Raji (cell line): Measurements from ENCODE around the gene PARP8.

ENCODE experiments used
- POLR2A ChIP-seq: IDR thresholded peaks from 2 replicates; pipeline ENCODE4 v1.6.1; 2011; ENCODE audit warnings: low read depth, low read length, control low read depth; ENCODE audit not compliant: insufficient read depth

Gene PARP8

DNA sequence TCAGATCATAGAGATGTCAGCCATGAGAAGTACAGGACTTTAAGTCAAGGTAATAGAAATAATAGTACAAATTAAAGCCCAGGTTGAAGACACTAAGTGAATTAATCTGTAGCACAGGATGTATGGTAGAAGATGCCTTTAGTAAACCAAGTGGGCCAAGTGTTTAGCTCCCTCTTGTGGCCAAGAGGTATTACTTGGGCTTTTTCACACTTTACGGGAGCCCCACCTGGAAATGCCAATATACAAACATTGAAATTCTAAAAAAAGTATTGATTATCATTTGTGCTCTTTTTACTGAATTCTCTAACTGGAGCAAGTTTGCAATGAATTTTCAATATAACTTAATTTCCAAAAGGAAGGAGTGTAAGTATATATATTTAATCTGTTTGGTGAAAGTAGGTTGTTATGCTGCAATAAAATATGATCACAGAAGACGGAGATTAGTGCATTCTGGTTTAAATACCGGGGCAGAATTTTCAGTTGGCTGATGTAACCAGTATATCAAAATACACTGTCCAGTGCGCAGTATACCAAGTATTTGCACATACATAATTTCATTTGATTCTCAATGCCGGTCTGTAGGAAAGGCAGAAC, 84.7 kb downstream of the PARP8 start:
- no peak for TF ChIP-seq POLR2A

DNA sequence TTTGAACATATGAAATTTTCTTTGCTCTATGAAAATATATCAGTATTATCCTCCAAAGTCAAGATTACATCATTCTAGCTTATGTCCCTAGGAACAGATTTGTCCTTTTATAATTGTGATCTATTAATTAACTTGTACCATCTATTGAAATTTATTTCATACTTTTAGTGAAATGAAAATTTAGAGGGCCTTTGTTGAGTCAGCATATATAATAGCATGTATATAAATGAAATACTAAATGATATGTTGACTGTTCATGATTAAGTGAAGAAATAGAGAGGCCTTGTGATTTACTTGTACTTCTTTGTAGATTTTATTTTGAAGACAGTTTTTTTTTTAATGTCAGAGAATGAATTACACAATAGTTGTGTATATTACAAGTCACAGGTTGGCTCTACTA, 86.4 kb downstream of the PARP8 start:
- no peak for TF ChIP-seq POLR2A

DNA sequence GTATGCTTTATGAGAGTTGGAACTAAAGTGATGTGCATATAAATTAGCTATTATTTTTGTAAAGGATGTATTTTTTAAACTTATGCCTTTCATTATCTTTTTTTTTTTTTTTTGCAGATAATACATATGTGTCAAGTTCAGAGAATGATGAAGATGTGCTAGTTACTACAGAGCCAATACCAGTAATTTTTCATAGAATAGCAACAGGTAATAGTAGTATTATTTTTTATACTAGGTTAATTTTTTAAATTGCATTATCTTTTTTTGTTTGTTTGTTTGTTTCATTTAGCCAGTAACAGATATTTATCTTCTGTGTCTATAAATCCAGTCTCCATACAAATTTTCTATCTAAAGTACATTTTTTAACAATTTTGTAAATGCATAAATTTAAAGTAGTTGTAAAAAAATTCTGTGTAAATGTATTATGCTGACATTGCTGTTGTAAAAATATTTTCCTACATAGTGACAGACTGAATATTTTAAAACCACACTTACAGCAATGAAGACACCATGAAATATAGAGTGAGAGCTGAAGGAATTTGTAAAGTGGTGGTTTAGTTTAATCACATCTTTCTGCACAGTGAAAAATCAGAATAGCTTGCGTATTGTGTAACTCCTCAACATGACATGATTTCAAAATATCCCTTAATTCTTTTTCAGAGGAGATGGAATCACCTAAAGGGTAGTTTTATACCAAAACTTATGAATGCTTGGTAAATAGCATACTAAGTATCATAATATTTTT, 93.3 kb downstream of the PARP8 start:
- TF ChIP-seq POLR2A: no peak

DNA sequence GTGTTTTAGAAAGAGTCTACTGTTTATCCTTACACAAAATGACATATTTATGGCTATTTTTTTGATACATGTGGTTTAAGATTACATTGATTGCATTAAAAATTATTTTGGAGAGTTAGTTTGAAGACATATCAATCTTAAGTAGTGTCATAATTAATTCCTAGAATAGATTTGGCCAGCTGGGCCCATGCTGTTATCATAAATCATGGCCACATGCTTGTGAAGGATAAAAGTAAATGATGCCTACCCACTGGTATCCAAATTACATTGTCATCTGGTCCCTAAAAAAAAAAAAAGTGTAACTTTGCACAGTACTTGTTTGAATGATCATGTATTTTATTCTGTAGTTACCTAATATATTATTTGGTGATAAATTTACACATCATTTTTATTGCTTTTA, 96.9 kb downstream of the PARP8 start:
- TF ChIP-seq POLR2A: no peak

DNA sequence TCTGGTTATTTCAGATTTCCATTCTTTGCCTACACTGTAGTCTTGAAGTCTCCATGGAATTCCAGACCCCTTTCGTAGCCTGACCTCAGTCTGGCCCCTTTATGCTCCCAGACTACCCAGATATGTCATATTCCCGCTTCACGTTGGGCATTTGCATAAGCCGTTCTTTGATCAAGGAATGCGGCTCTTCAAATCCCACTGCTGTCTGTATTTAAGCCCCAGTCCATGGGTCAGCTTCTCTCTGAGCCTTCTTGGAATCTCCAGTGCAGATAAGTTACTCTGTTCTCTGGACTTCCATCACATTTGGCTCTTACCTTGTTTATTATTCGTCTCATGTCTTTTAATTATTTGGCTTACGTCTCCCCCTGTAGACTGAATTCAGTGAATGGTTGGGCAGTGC, 97.4 kb downstream of the PARP8 start:
- TF ChIP-seq POLR2A: no peak

DNA sequence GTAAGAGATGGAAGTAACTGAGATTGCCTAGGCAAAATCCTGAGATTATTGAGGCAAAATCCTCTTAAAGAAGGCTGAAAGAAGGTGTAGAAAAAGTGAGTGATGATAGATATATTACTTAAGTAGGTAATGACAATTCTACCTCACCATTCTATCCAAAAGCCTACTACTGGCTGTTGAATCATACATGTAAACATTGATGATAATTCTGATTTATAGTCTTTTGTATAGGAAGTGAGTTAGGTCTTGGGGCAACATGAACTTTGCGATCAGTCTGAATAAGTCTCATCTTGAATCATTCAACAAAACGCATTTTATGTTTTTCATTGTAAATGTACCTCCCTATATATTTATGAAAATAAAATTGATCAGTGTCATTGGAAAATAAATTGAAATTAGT, 99.6 kb downstream of the PARP8 start:
- no peak for TF ChIP-seq POLR2A

DNA sequence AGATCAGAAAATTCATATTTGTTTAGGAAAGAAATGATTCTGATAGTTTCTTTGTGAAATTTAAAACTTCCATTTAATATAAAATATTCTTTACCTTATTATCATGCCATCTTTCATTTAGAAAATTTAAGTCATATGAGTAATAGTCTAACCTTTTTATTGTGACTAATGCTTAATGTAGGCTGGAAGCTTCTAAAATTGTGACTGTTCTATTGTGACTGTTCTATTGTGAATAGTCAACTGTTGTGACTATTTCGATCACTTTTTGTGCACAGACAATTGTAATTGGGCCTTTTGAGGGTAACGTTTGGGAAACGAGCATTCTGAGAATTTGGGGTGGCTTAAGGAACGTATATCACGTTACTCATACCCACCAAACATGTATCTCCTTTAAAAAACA, 100.0 kb downstream of the PARP8 start:
- no peak for TF ChIP-seq POLR2A

DNA sequence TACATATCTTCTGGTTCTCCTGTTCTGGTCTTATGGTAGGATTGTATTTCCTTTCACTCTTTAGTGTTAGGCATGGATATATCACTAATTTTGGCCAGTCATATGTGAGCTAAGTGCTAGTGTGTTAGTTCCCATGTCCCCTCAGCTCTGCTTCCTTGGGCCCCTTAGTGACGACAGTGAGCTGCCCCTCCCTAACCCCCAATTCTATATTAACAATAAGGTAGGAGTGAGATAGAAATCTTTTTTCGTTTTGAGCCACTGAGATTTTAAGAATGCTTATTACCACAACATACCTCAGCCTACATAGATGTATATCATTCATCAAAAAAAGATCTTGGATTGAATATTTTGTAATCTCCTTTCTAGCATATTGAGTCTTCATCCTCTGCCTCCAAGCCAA, 100.5 kb downstream of the PARP8 start:
- no peak for TF ChIP-seq POLR2A

DNA sequence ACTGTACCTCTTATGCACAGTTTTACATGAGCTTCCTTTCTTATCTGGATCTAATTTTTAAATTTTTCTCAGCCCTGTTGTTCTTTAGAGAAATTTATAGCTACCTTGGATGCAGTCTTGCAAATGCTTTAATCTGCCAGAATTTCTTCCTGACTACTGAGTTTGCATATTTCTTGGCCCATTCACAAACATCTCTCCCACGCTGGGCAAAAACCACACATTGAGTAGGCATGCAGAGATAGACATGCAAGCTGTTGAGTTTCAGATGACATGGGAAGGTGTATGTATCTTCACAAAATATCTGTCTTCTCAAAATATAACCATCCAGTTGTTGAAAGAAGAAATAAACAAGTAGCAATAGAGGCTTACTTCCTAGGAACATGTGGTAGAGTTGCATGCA, 101.2 kb downstream of the PARP8 start:
- TF ChIP-seq POLR2A: no peak

DNA sequence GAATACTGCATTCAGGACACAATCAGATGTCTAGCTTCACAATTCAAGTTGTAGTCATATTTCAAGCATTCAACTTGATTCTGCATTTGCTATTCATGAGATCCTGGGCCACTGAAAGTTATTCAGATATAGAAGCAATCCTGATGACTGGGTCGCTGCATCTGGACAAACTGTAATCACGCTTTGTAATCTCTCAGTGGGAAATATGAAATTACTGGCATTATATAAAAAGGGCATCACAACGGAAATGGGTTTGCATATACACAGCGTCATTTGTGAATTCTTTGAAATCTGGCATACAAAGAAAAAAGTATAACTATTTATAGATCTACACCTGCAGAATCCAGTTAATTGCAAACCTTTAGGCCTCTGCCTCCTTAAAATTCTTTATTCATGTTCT, 102.2 kb downstream of the PARP8 start:
- TF ChIP-seq POLR2A: no peak

DNA sequence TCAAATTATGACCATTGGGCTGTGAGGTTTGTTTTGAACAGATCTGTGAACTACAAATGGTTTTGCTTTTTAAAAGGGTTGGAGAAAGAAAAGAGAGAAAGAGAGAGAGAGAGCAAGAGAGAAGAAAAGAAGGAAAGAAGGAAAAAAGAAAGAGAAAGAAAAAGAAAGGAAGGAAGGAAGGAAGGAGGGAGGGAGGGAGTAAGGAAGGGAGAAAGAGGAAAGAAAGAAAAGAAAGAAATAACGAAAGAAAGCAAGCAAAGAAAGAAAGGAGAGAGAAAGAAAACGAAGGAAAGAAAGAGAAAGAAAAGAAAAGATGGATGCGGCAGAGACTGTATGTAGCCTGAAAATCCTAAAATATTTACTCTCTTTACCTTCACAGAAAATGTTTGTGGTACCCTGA, 104.0 kb downstream of the PARP8 start:
- TF ChIP-seq POLR2A: no peak

DNA sequence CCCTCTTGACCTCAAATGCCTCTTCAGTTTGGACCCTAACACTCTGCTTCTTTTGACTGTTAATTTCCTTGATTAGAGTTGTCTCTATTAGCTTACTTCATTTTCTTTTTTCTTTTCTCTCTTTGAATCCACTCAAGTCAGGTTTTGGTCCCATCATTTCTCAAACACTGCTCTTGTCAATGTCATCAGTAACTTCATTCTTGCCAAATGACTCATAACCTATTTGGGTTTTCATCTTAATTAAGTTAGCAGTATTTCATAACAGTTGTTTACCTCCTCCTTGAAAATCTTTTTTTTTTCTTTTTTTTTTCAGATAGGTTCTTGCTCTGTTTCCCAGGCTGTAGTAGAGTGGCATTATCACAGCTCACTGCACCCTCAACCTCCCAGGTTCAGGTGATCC, 119.6 kb downstream of the PARP8 start:
- TF ChIP-seq POLR2A: no peak

DNA sequence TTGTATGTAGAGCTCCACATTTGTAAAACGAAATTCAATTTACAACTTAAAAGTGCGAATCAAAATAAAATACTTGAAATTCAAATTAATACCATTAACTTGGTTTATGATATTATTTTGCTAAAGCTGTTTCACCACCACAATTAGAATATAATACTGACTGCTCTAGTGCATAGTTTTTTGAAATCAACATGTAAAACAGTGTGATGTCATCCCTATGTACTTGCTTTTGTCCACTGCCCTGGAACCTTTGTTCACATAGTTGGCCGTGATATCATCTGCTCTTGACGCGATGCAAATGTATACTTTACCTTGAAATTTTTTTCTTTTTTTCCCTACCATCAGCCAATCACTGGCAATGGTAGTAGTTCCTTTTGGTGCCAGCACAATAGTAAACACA, 125.4 kb downstream of the PARP8 start:
- TF ChIP-seq POLR2A: no peak

DNA sequence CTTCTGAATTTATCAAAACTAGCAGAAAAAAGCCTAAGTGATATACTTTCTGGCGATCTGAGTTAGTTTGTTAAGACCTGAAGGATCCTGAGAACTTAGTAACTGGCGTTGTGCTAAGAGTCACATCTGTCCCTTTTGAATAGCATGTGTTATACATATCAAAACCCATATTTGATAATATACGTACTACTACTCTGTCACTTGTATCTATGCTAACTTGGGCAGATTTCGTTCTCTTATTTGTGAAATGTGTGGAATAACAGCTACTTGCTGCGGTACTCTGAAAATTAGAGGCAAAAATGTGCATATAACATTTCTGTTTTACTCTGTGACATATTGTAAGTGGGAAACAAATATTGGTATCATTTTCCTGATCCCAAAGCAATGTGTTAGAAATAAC, 126.4 kb downstream of the PARP8 start:
- TF ChIP-seq POLR2A: no peak

DNA sequence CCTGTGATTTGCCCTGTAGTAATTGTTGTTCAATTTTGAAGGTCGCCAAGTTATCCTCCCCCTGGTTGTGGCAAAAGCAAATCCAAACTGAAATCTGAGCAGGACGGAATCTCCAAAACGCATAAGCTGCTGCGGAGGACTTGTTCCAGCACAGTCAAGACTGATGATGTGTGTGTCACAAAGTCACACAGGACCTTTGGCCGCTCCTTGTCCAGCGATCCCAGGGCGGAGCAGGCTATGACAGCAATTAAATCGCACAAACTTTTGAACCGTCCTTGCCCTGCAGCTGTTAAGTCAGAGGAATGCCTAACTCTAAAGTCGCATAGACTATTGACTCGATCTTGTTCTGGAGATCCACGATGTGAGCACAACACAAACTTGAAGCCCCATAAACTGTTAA, 128.4 kb downstream of the PARP8 start:
- no peak for TF ChIP-seq POLR2A

DNA sequence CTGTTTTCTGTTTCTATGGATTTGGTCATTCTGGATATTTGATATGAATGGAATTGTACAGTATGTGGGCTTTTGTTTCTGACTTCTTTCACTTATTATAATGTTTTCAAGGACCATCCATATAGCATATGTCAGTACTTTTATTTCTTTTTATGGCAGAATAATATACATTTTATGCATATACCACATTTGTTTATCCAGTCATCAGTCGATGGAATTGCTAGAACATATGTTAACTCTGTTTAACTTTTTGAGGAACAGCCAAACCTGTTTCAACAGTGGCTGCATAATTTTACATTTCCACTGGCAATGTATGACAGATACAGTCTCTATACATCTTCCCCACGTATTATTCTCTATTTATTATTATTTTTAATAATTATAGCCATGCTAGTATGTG, 131.6 kb downstream of the PARP8 start:
- no peak for TF ChIP-seq POLR2A

DNA sequence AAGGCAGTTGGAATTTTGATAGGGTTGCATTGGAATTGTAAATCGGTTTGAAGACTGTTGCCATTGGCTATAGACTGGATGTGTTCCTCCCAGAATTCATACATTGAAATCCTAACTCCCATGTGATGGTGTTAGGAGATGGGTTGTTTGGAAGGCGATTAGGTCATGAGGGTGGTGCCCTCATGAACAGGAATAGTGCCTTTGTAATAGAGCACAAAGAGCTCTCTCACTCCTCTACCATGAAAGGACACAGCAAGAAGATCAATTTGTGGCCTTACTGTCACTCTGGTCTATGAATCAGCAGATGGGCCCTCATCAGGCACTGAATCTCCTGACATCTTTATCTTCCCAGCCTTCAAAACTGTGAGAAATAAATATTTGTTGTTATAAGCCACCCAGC, 133.2 kb downstream of the PARP8 start:
- no peak for TF ChIP-seq POLR2A
